Measurements from ENCODE around the gene RTN4IP1.

GRCh38 chr6:106529438-106529837 lies 99.9 kb downstream of the RTN4IP1 start:
- TF ChIP-seq CTCF (IDR thresholded peaks at IDR 0.05) (no peak), POLR2AphosphoS5 (IDR thresholded peaks at IDR 0.05) (no peak), POLR2A (IDR thresholded peaks at IDR 0.05) (no peak), EP300 (IDR thresholded peaks at IDR 0.05) (no peak)

Measured in upper lobe of left lung (tissue), 4 donors.